HepG2 (cell line): ENCODE data around the gene GPR162. TPM values are rescaled to one million over a fixed set of nuclear protein-coding genes. Genes with fewer than 3 reads are reported as not detected.

Experiments
- BRCA1 ChIP-seq: sonication (generic); formaldehyde crosslinking; IDR thresholded peaks from 2 replicates; pipeline ENCODE4 v1.4.0; 2020; ENCODE audit warnings: missing genetic modification reagents
- CHCHD3 ChIP-seq: sonication (generic); formaldehyde crosslinking; IDR thresholded peaks from 2 replicates; pipeline ENCODE4 v1.8.0; 2022; ENCODE audit warnings: mild to moderate bottlenecking, missing genetic modification reagents, moderate library complexity
- EP300 ChIP-seq, 3 experiments: sonication (generic) in 1 of 3; formaldehyde crosslinking in 1 of 3; IDR thresholded peaks; 2 replicates each; pipeline versions ENCODE4 v1.5.1 to v1.6.1; 2011 to 2020; ENCODE audit warnings: low read depth in 2 of 3, low read length in 2 of 3, borderline replicate concordance in 1 of 3, improper control_type of control experiment in 1 of 3, mild to moderate bottlenecking in 1 of 3, missing genetic modification reagents in 1 of 3, moderate library complexity in 1 of 3
- HDAC1 ChIP-seq: sonication (generic); formaldehyde crosslinking; IDR thresholded peaks from 2 replicates; pipeline ENCODE4 v1.5.1; 2020; ENCODE audit warnings: mild to moderate bottlenecking, missing genetic modification reagents
- MIER2 ChIP-seq: IDR thresholded peaks from 2 replicates; pipeline ENCODE4 v1.6.1; 2016; ENCODE audit warnings: missing biosample characterization, missing genetic modification reagents
- NFATC3 ChIP-seq: sonication (generic); formaldehyde crosslinking; IDR thresholded peaks from 2 replicates; pipeline ENCODE4 v1.5.1; 2020; ENCODE audit warnings: mild to moderate bottlenecking, missing genetic modification reagents
- RAD51 ChIP-seq: fragments of 450-650 bp; IDR thresholded peaks from 2 replicates; pipeline ENCODE4 v1.6.1; 2016; ENCODE audit warnings: borderline replicate concordance
- SAP130 ChIP-seq: IDR thresholded peaks from 2 replicates; pipeline ENCODE4 v1.6.1; 2016; ENCODE audit warnings: low read depth
- ZNF263 ChIP-seq: sonication (generic); formaldehyde crosslinking; IDR thresholded peaks from 2 replicates; pipeline ENCODE4 v1.4.0; 2020; ENCODE audit warnings: missing genetic modification reagents
- ZNF550 ChIP-seq: sonication (generic); formaldehyde crosslinking; IDR thresholded peaks from 2 replicates; pipeline ENCODE4 v1.4.0; 2020; ENCODE audit warnings: mild to moderate bottlenecking, missing genetic modification reagents, borderline replicate concordance
- ZNF558 ChIP-seq: sonication (generic); formaldehyde crosslinking; IDR thresholded peaks from 2 replicates; pipeline ENCODE4 v1.9.0; 2022; ENCODE audit warnings: mild to moderate bottlenecking, missing genetic modification reagents, borderline replicate concordance
- ZNF619 ChIP-seq: sonication (generic); formaldehyde crosslinking; IDR thresholded peaks from 2 replicates; pipeline ENCODE4 v1.4.0; 2020; ENCODE audit warnings: mild to moderate bottlenecking, missing genetic modification reagents
- polyA plus RNA-seq, 8 experiments: library from polyadenylated mRNA; depleted of rRNA in 3 of 8; stranded (reverse) in 7 of 8; unstranded in 1 of 8; fragments of >200 nt; fragmentation: Illumina TruSeq in 4 of 8; extraction: Trizol in 4 of 8; gene quantifications; 2 replicates each; pipeline versions ENCODE4 v1.2.1 to v1.2.3, GENCODE V29; 2011 to 2016; ENCODE audit warnings: low read depth in 4 of 8, missing spikeins in 1 of 8, mixed read lengths in 1 of 8; ENCODE audit not compliant: insufficient read depth in 1 of 8
- total RNA-seq, 5 experiments: library from RNA; depleted of rRNA; stranded (reverse); fragments of >200 nt; fragmentation: Illumina TruSeq; extraction: Trizol; gene quantifications; 2 replicates each; pipeline ENCODE4 v1.2.3, GENCODE V29; 2016; ENCODE audit warnings: low read depth in 1 of 5
- TF ChIP-seq, protein P1 (sequence below): IDR thresholded peaks from 2 replicates; pipeline ENCODE4 v1.6.1; 2016; ENCODE audit warnings: mild to moderate bottlenecking
- TF ChIP-seq, protein P2 (sequence below): sonication (generic); formaldehyde crosslinking; IDR thresholded peaks from 2 replicates; pipeline ENCODE4 v1.8.1; 2023; ENCODE audit warnings: mild to moderate bottlenecking, missing genetic modification reagents, borderline replicate concordance
- TF ChIP-seq, protein P3 (sequence below): sonication (generic); formaldehyde crosslinking; IDR thresholded peaks from 2 replicates; pipeline ENCODE4 v1.4.0; 2020; ENCODE audit warnings: missing genetic modification reagents
- TF ChIP-seq, protein P4 (sequence below): IDR thresholded peaks from 2 replicates; pipeline ENCODE4 v1.4.0; 2020; ENCODE audit warnings: mild to moderate bottlenecking, missing genetic modification reagents
- TF ChIP-seq, protein P5 (sequence below): sonication (generic); formaldehyde crosslinking; IDR thresholded peaks from 2 replicates; pipeline ENCODE4 v1.4.0; 2020; ENCODE audit warnings: missing genetic modification reagents, borderline replicate concordance

The GPR162 gene
- total and polyA plus RNA-seq, 2 of the 13 experiments (the other 11 are each of a cell fraction or from before 2014, with no cell fraction given) = 0.08 TPM; not detected in 1

DNA sequence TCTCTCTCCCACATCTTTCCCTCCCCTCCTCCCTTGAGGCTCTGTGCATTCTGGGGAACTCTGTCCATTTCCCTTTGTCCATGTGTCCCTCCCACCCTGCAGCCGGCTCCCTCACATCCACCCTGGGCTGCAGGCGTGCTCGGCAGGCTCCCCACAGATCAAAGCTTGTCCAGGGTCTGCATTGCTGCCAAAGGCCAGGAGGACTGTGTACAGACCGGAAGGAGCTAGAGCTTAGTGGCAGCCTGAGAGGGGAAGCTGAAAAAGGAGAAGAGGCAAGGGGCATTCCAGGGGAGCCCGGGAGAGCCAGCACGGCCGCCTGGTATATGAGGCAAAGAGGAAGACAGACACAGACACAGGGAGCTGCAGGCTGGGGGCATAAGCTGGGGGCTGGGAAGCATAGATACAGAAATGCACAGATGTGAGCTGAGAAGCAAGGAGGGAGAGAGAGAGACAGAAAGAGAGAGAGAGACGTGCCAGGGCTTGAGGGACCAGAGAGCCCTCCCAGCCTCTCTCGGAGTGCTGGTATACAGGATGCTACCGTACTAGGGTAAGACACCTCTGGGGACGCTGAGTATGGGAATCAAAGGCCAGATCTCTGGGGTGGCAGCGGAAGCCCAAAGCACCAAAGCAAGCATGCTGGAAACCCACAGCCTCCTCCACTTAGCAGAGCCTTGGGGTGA, 29.0 kb upstream of the GPR162 start (continued):
- TF ChIP-seq, protein P1, sequence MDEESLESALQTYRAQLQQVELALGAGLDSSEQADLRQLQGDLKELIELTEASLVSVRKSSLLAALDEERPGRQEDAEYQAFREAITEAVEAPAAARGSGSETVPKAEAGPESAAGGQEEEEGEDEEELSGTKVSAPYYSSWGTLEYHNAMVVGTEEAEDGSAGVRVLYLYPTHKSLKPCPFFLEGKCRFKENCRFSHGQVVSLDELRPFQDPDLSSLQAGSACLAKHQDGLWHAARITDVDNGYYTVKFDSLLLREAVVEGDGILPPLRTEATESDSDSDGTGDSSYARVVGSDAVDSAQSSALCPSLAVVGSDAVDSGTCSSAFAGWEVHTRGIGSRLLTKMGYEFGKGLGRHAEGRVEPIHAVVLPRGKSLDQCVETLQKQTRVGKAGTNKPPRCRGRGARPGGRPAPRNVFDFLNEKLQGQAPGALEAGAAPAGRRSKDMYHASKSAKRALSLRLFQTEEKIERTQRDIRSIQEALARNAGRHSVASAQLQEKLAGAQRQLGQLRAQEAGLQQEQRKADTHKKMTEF (CRISPR knock-in tag) = peak; percentile 76
- TF ChIP-seq ZNF619 (CRISPR knock-in tag) (no peak; the same call in 1 of the 2 replicates), HDAC1 (peak; percentile 95), ZNF550 (no peak), CHCHD3 (CRISPR knock-in tag) (no peak), BRCA1 (no peak), RAD51 (no peak), NFATC3 (CRISPR knock-in tag) (no peak; the same call in 1 of the 2 replicates), SAP130 (CRISPR knock-in tag) (peak; percentile 91), ZNF558 (CRISPR knock-in tag) (no peak), EP300 (IDR thresholded peaks at IDR 0.05; ENCODE audit: low read depth in 2 of 2, low read length in 2 of 2) (peak in 1 of 2 experiments; percentile 78; a peak in 2 of 4 replicates), EP300 (CRISPR knock-in tag; IDR thresholded peaks at IDR 0.05; ENCODE audit: borderline replicate concordance) (peak; percentile 70), MIER2 (CRISPR knock-in tag) (0 out of 2 replicates have a peak, but pooled peaks have one; percentile 23), ZNF263 (CRISPR knock-in tag) (peak; percentile 83)
- TF ChIP-seq, protein P2, sequence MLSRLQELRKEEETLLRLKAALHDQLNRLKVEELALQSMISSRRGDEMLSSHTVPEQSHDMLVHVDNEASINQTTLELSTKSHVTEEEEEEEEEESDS = no peak
- TF ChIP-seq, protein P3, sequence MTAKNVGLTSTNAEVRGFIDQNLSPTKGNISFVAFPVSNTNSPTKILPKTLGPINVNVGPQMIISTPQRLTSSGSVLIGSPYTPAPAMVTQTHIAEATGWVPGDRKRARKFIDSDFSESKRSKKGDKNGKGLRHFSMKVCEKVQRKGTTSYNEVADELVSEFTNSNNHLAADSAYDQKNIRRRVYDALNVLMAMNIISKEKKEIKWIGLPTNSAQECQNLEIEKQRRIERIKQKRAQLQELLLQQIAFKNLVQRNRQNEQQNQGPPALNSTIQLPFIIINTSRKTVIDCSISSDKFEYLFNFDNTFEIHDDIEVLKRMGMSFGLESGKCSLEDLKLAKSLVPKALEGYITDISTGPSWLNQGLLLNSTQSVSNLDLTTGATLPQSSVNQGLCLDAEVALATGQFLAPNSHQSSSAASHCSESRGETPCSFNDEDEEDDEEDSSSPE (CRISPR knock-in tag) = peak; percentile 40; the same call in 1 of the 2 replicates
- TF ChIP-seq, protein P4, sequence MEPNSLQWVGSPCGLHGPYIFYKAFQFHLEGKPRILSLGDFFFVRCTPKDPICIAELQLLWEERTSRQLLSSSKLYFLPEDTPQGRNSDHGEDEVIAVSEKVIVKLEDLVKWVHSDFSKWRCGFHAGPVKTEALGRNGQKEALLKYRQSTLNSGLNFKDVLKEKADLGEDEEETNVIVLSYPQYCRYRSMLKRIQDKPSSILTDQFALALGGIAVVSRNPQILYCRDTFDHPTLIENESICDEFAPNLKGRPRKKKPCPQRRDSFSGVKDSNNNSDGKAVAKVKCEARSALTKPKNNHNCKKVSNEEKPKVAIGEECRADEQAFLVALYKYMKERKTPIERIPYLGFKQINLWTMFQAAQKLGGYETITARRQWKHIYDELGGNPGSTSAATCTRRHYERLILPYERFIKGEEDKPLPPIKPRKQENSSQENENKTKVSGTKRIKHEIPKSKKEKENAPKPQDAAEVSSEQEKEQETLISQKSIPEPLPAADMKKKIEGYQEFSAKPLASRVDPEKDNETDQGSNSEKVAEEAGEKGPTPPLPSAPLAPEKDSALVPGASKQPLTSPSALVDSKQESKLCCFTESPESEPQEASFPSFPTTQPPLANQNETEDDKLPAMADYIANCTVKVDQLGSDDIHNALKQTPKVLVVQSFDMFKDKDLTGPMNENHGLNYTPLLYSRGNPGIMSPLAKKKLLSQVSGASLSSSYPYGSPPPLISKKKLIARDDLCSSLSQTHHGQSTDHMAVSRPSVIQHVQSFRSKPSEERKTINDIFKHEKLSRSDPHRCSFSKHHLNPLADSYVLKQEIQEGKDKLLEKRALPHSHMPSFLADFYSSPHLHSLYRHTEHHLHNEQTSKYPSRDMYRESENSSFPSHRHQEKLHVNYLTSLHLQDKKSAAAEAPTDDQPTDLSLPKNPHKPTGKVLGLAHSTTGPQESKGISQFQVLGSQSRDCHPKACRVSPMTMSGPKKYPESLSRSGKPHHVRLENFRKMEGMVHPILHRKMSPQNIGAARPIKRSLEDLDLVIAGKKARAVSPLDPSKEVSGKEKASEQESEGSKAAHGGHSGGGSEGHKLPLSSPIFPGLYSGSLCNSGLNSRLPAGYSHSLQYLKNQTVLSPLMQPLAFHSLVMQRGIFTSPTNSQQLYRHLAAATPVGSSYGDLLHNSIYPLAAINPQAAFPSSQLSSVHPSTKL (CRISPR knock-in tag) = peak; percentile 91
- TF ChIP-seq, protein P5, sequence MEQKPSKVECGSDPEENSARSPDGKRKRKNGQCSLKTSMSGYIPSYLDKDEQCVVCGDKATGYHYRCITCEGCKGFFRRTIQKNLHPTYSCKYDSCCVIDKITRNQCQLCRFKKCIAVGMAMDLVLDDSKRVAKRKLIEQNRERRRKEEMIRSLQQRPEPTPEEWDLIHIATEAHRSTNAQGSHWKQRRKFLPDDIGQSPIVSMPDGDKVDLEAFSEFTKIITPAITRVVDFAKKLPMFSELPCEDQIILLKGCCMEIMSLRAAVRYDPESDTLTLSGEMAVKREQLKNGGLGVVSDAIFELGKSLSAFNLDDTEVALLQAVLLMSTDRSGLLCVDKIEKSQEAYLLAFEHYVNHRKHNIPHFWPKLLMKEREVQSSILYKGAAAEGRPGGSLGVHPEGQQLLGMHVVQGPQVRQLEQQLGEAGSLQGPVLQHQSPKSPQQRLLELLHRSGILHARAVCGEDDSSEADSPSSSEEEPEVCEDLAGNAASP (CRISPR knock-in tag) = peak; percentile 61; the same call in 1 of the 2 replicates
